Measurements from ENCODE around the gene NUAK2. TPM values are rescaled to one million over a fixed set of nuclear protein-coding genes. Genes with fewer than 3 reads are reported as not detected.

The NUAK2 gene
- total RNA-seq, 2 experiments from 2014 or later = 14.9 to 15.3 TPM

GRCh38 chr1:205268846-205269680 is 52.5 kb downstream of the NUAK2 start:
- H3K27me3 ChIP-seq (ENCODE audit: control insufficient read depth in 1 of 2, insufficient read depth in 2 of 2, low read length in 2 of 2) = no peaks in the 10 kb centered on the region
- H3K4me3 ChIP-seq (ENCODE audit: low read length) = no peak overlapping the region
- no peak overlapping the region for H3K27ac ChIP-seq (ENCODE audit: low read depth in 1 of 2, low read length in 2 of 2)
- no peaks in the 10 kb centered on the region for H3K9me3 ChIP-seq (ENCODE audit: control insufficient read depth in 1 of 2, insufficient read depth in 1 of 2, low read length in 2 of 2)
- DNase-seq (no peak), ATAC-seq (ENCODE audit: poor library complexity) (no peak)
- intact Hi-C loops (cut with DNase I, micrococcal nuclease) = no loop called here
- H3K27ac Mint-ChIP-seq = no peak overlapping the region
- H3K4me1 Mint-ChIP-seq (ENCODE audit: low read depth) = peaks cover 9% of the 10 kb centered on the region
- H3K36me3 Mint-ChIP-seq (ENCODE audit: low read depth) = no peaks in the 10 kb centered on the region
- no peaks in the 10 kb centered on the region for H3K36me3 ChIP-seq (ENCODE audit: insufficient read depth, low read length)
- TF ChIP-seq, protein P1, sequence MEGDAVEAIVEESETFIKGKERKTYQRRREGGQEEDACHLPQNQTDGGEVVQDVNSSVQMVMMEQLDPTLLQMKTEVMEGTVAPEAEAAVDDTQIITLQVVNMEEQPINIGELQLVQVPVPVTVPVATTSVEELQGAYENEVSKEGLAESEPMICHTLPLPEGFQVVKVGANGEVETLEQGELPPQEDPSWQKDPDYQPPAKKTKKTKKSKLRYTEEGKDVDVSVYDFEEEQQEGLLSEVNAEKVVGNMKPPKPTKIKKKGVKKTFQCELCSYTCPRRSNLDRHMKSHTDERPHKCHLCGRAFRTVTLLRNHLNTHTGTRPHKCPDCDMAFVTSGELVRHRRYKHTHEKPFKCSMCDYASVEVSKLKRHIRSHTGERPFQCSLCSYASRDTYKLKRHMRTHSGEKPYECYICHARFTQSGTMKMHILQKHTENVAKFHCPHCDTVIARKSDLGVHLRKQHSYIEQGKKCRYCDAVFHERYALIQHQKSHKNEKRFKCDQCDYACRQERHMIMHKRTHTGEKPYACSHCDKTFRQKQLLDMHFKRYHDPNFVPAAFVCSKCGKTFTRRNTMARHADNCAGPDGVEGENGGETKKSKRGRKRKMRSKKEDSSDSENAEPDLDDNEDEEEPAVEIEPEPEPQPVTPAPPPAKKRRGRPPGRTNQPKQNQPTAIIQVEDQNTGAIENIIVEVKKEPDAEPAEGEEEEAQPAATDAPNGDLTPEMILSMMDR (IDR thresholded peaks at IDR 0.05) = no peak
- H3K9me3 Mint-ChIP-seq = no peaks in the 10 kb centered on the region
- CTCF ChIA-PET = interaction anchor here (1.1 kb wide), 1 partner anchor 13 kb away, joined by 3 read pairs; no protein-coding TSS in a partner anchor
- H3K4me1 ChIP-seq (ENCODE audit: insufficient read depth, low read length) = peaks cover 10% of the 10 kb centered on the region
- POLR2A ChIA-PET = no interaction called here
- no peaks in the 10 kb centered on the region for H3K27me3 Mint-ChIP-seq
- no peak overlapping the region for H3K4me3 Mint-ChIP-seq

DNA sequence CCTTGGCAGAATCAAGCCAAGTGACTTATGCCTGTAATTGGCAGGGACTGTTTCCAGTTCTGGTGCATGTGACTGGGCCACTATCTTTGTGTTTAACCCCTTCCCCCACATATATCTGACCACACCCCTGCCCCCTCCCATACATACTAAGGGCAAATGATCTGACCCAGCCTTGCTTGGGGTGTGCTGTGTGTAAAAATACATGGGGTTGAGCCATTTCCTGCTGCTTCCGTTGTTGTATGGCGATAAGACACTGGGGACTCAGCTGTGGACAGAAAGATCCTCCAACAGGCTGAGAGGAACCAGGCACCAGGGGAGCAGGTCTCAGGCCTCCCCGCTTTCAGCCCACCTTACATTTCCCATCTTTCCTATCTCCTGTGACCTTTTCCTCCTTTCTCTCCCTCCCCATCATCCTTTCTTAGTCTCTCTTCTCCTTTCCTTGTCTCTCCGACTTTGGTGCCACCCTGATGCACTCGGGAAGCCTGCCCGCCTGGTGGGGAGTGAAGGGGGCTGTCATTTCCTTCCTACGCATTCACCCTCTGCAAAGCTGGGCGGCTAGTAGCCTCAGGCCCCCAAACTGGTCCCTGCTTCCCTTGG is 54.1 kb downstream of the NUAK2 start:
- no peak overlapping the region for H3K4me3 Mint-ChIP-seq
- H3K27ac ChIP-seq (ENCODE audit: low read depth in 1 of 2, low read length in 2 of 2) = no peak overlapping the region
- no peaks in the 10 kb centered on the region for H3K27me3 Mint-ChIP-seq
- POLR2A ChIA-PET = no interaction called here
- no peak overlapping the region for H3K4me3 ChIP-seq (ENCODE audit: low read length)
- H3K4me1 Mint-ChIP-seq (ENCODE audit: low read depth) = peaks cover 11% of the 10 kb centered on the region
- TF ChIP-seq, protein P1 (IDR thresholded peaks at IDR 0.05) = no peak
- no peaks in the 10 kb centered on the region for H3K27me3 ChIP-seq (ENCODE audit: control insufficient read depth in 1 of 2, insufficient read depth in 2 of 2, low read length in 2 of 2)
- H3K9me3 Mint-ChIP-seq = no peaks in the 10 kb centered on the region
- ATAC-seq (ENCODE audit: poor library complexity) (no peak), DNase-seq (no peak)
- no peaks in the 10 kb centered on the region for H3K36me3 Mint-ChIP-seq (ENCODE audit: low read depth)
- H3K27ac Mint-ChIP-seq = no peak overlapping the region
- H3K4me1 ChIP-seq (ENCODE audit: insufficient read depth, low read length) = peaks cover 7% of the 10 kb centered on the region
- no peaks in the 10 kb centered on the region for H3K36me3 ChIP-seq (ENCODE audit: insufficient read depth, low read length)
- intact Hi-C loops (cut with DNase I, micrococcal nuclease) = no loop called here
- no peaks in the 10 kb centered on the region for H3K9me3 ChIP-seq (ENCODE audit: control insufficient read depth in 1 of 2, insufficient read depth in 1 of 2, low read length in 2 of 2)
- CTCF ChIA-PET = no interaction called here

DNA sequence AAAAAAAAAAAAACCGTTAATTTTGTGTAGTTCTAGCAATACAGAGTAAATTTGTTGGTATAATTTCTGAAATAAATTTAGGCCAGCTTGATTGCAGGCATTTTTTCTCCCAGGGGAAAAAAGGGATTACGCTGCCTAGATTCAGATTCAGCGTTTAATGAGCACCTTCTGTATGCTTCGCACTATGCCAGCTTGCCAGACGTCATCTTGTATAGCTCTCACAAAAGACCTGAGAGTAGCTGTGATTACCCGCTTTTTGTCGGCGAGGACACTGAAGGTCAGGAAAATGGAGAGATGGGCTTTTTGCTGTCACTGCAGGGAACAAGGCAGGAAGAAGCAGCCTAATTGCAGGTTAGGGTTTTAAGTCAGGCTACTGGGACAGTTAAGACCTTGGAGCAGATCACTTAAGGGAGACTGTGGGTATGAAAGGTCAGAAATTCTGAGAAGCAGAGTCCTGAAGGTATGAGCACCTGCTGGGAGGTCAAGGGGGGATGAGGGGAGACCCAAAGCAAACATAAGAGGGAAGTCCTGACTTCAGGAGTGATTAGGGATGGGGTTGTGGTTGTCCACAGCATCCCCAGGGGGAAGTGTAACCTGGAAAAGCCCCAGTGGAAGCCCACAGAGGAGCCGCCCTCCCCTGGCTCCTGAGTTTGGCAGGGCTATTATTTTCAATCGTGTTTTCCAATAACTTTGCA is 54.8 kb downstream of the NUAK2 start:
- no peak overlapping the region for H3K4me3 ChIP-seq (ENCODE audit: low read length)
- TF ChIP-seq, protein P1 (IDR thresholded peaks at IDR 0.05) = no peak
- no peak overlapping the region for H3K27ac Mint-ChIP-seq
- no peaks in the 10 kb centered on the region for H3K9me3 ChIP-seq (ENCODE audit: control insufficient read depth in 1 of 2, insufficient read depth in 1 of 2, low read length in 2 of 2)
- H3K27me3 Mint-ChIP-seq = no peaks in the 10 kb centered on the region
- ChIA-PET POLR2A (no interaction called here), CTCF (no interaction called here)
- no peaks in the 10 kb centered on the region for H3K36me3 ChIP-seq (ENCODE audit: insufficient read depth, low read length)
- no peak overlapping the region for H3K4me3 Mint-ChIP-seq
- peaks cover 7% of the 10 kb centered on the region for H3K4me1 ChIP-seq (ENCODE audit: insufficient read depth, low read length)
- peaks cover 11% of the 10 kb centered on the region for H3K4me1 Mint-ChIP-seq (ENCODE audit: low read depth)
- no peaks in the 10 kb centered on the region for H3K27me3 ChIP-seq (ENCODE audit: control insufficient read depth in 1 of 2, insufficient read depth in 2 of 2, low read length in 2 of 2)
- intact Hi-C loops (cut with DNase I, micrococcal nuclease) = no loop called here
- H3K27ac ChIP-seq (ENCODE audit: low read depth in 1 of 2, low read length in 2 of 2) = no peak overlapping the region
- no peaks in the 10 kb centered on the region for H3K9me3 Mint-ChIP-seq
- no peaks in the 10 kb centered on the region for H3K36me3 Mint-ChIP-seq (ENCODE audit: low read depth)
- DNase-seq = no peak
- no peak for ATAC-seq (ENCODE audit: poor library complexity)
